GM12878 (cell line): ENCODE measurements around the gene UAP1. TPM values are rescaled to one million over a fixed set of nuclear protein-coding genes. Genes with fewer than 3 reads are reported as not detected.

Experiments used
- ATAC-seq: fragments of 200-7000 bp; cut with Tn5 transposase; 3 replicates; pipeline ENCODE4 v1.9.1; 2020; ENCODE audit warnings: mild to moderate bottlenecking, moderate library complexity
- BruUV-seq: library from RNA; stranded (reverse); fragments of 400-500 nt; replicated peaks from 2 replicates; lab custom pipeline; 2021; lab: Mats Ljungman, UMichigan
- CTCF ChIA-PET: fragments of 300-600 bp; sonication (Branson Sonifier 250); formaldehyde crosslinking; extraction: SDS; loops from one replicate; lab custom pipeline; 2021; ENCODE audit warnings: inconsistent platforms; lab: Yijun Ruan, JAX
- POLR2A ChIA-PET: fragments of 350-600 bp; formaldehyde crosslinking; extraction: SDS; loops from one replicate; lab custom pipeline; 2021; ENCODE audit warnings: inconsistent platforms; lab: Charles Lee
- RAD21 ChIA-PET: fragments of 300-600 bp; sonication (Branson Sonifier 250); formaldehyde crosslinking; loops from one replicate; lab custom pipeline; 2023; ENCODE audit warnings: antibody characterized with exemption; ENCODE audit not compliant: unreplicated experiment; lab: Charles Lee
- SMC1A ChIA-PET: fragments of 300-600 bp; sonication (Branson Sonifier 250); formaldehyde crosslinking; loops from one replicate; lab custom pipeline; 2023; ENCODE audit not compliant: unreplicated experiment, uncharacterized antibody; lab: Charles Lee
- DNase-seq: peaks from one replicate; pipeline ENCODE4 v3.0.0-alpha.2; 2011; ENCODE audit warnings: low read depth, low spot score
- FAIRE-seq: peaks from 3 replicates; lab custom pipeline; 2011; peaks lifted over from hg19 to GRCh38; lab: Jason Lieb, UNC
- H2AFZ ChIP-seq: 2 replicates; pipeline ENCODE4 v1.6.0; 2011; ENCODE audit warnings: low read depth, low read length, control low read depth; ENCODE audit not compliant: control insufficient read depth
- H3K27ac ChIP-seq: 2 replicates; pipeline ENCODE4 v1.5.1; 2011; ENCODE audit warnings: control low read depth; ENCODE audit not compliant: control insufficient read depth, insufficient read depth
- H3K27me3 ChIP-seq, 2 experiments: replicated peaks in 1 of 2; 2 replicates each; pipeline versions ENCODE4 v1.6.0 to v1.6.1; 2011; ENCODE audit warnings: low read length in 1 of 2; ENCODE audit not compliant: control insufficient read depth in 2 of 2, insufficient read depth in 2 of 2
- H3K36me3 ChIP-seq, 2 experiments: 2 replicates each; pipeline ENCODE4 v1.5.1; 2011; ENCODE audit warnings: low read length in 1 of 2; ENCODE audit not compliant: control insufficient read depth in 2 of 2, insufficient read depth in 2 of 2
- H3K4me1 ChIP-seq: 2 replicates; pipeline ENCODE4 v1.6.1; 2011; ENCODE audit warnings: mild to moderate bottlenecking, low read length, moderate library complexity, mixed read lengths; ENCODE audit not compliant: control insufficient read depth, insufficient read depth
- H3K4me2 ChIP-seq: 2 replicates; pipeline ENCODE4 v1.6.0; 2011; ENCODE audit warnings: control low read depth; ENCODE audit not compliant: control insufficient read depth, insufficient read depth
- H3K4me3 ChIP-seq: fragments of 200-600 bp; sonication (generic); 2 replicates; pipeline ENCODE4 v1.5.1; 2016
- H3K79me2 ChIP-seq: 2 replicates; pipeline ENCODE4 v1.6.0; 2011; ENCODE audit warnings: low read length; ENCODE audit not compliant: control insufficient read depth, insufficient read depth
- H3K9ac ChIP-seq: 2 replicates; pipeline ENCODE4 v1.8.0; 2011; ENCODE audit warnings: low read length, control low read depth, mixed read lengths; ENCODE audit not compliant: control insufficient read depth, insufficient read depth
- H3K9me3 ChIP-seq: replicated peaks from 3 replicates; pipeline ENCODE4 v1.5.1; 2011; ENCODE audit warnings: mild to moderate bottlenecking, low read length; ENCODE audit not compliant: control insufficient read depth, insufficient read depth
- H4K20me1 ChIP-seq: 2 replicates; pipeline ENCODE4 v1.6.0; 2011; ENCODE audit not compliant: control insufficient read depth, insufficient read depth
- CUX1 ChIP-seq: IDR thresholded peaks from 2 replicates; pipeline ENCODE4 v1.6.1; 2012; ENCODE audit warnings: improper control_type of control experiment, low read depth, low read length; ENCODE audit not compliant: insufficient replicate concordance
- MEF2B ChIP-seq: fragments of 450-650 bp; IDR thresholded peaks from 2 replicates; pipeline ENCODE4 v1.6.1; 2018; ENCODE audit warnings: mild to moderate bottlenecking, moderate library complexity; ENCODE audit not compliant: partially characterized antibody, poor library complexity, severe bottlenecking
- MLLT1 ChIP-seq: fragments of 450-650 bp; IDR thresholded peaks from 2 replicates; pipeline ENCODE4 v1.6.1; 2016; ENCODE audit warnings: mild to moderate bottlenecking
- MTA2 ChIP-seq: fragments of 450-650 bp; IDR thresholded peaks from 2 replicates; pipeline ENCODE4 v1.6.1; 2016; ENCODE audit warnings: low read depth, mild to moderate bottlenecking, moderate library complexity
- MTA3 ChIP-seq: IDR thresholded peaks from 2 replicates; pipeline ENCODE4 v1.6.1; 2012; ENCODE audit warnings: low read length, inconsistent platforms, borderline replicate concordance
- NBN ChIP-seq: fragments of 450-650 bp; IDR thresholded peaks from 2 replicates; pipeline ENCODE4 v1.6.1; 2016
- NR2C2 ChIP-seq: IDR thresholded peaks from 2 replicates; pipeline ENCODE4 v1.6.1; 2011; ENCODE audit warnings: borderline replicate concordance, low read depth; ENCODE audit not compliant: control insufficient read depth, insufficient read length
- RAD51 ChIP-seq: fragments of 450-650 bp; IDR thresholded peaks from 2 replicates; pipeline ENCODE4 v1.6.1; 2016; ENCODE audit warnings: moderate library complexity, mild to moderate bottlenecking, inconsistent platforms
- TAF1 ChIP-seq: IDR thresholded peaks from 2 replicates; pipeline ENCODE4 v1.6.1; 2011; ENCODE audit warnings: mild to moderate bottlenecking, low read depth, low read length, borderline replicate concordance
- TCF12 ChIP-seq: IDR thresholded peaks from 2 replicates; pipeline ENCODE4 v1.6.1; 2011; ENCODE audit warnings: low read depth, mild to moderate bottlenecking, low read length
- YY1 ChIP-seq: IDR thresholded peaks from 2 replicates; pipeline ENCODE4 v1.6.1; 2011; ENCODE audit warnings: low read depth, mild to moderate bottlenecking, low read length
- ZBTB40 ChIP-seq: fragments of 450-650 bp; IDR thresholded peaks from 2 replicates; pipeline ENCODE4 v1.6.1; 2016; ENCODE audit warnings: mild to moderate bottlenecking, moderate library complexity, borderline replicate concordance
- WGBS: methylation state at CpG from one replicate; pipeline ENCODE4 v1.1.6; 2016; ENCODE audit warnings: low lambda C conversion rate; ENCODE audit not compliant: insufficient replicate concordance, insufficient coverage; ENCODE audit errors: missing lambda C conversion rate; 5-methylcytosine and 5-hydroxymethylcytosine counted together
- in situ Hi-C: fragments of 300-500 bp; cut with MboI; formaldehyde crosslinking; loops from 9 replicates; pipeline ENCODE4 v1.14.3; 2018; ENCODE audit warnings: mixed read lengths
- intact Hi-C: fragments of 100-400 bp; cut with micrococcal nuclease; formaldehyde crosslinking; loops from one replicate; pipeline ENCODE4 v1.14.2; 2022; ENCODE audit not compliant: unreplicated experiment
- polyA plus RNA-seq, 11 experiments: library from polyadenylated mRNA; depleted of rRNA in 4 of 11; unstranded in 6 of 11; stranded (reverse) in 5 of 11; fragments of >200 nt; fragmentation: Nextera tagmentation in 4 of 11; fragmentation: Illumina TruSeq in 1 of 11; extraction: Ambion mirVana in 4 of 11; extraction: Trizol in 1 of 11; gene quantifications; 1 replicate in 1 of 11; 2 replicates in 10 of 11; pipeline versions ENCODE4 v1.2.1 to v1.2.3, GENCODE V29; 2011 to 2016; ENCODE audit warnings: inconsistent platforms in 2 of 11, missing spikeins in 2 of 11, low read depth in 1 of 11
- total RNA-seq, 4 experiments: library from RNA; depleted of rRNA in 3 of 4; stranded (reverse); fragments of >200 nt in 3 of 4; fragmentation: Illumina TruSeq in 1 of 4; extraction: Trizol in 1 of 4; gene quantifications; 2 replicates each; pipeline versions ENCODE4 v1.2.1 to v1.2.3, GENCODE V29; 2013 to 2021

Gene UAP1
- total and polyA plus RNA-seq, 10 of the 15 experiments (the other 5 are each of a cell fraction or from before 2014, with no cell fraction given): 19.2 to 43.0 (median 30.7) TPM

GRCh38 chr1:162632698-162633080, 71.2 kb downstream of the UAP1 start:
- ChIA-PET RAD21 (interaction anchor here (0.8 to 5.3 kb wide), 16 partner anchors 9 to 168 kb away, joined by 3 to 39 read pairs (median 4); no protein-coding TSS in a partner anchor), CTCF (interaction anchor here (0.9 to 9.3 kb wide), 11 partner anchors 9 to 683 kb away, joined by 3 to 79 read pairs (median 5); no protein-coding TSS in a partner anchor), POLR2A (interaction anchor here (0.9 to 3.3 kb wide), 13 partner anchors 9 to 104 kb away, joined by 3 to 16 read pairs (median 4); no protein-coding TSS in a partner anchor), SMC1A (interaction anchor here (0.7 to 9.1 kb wide), 16 partner anchors 9 to 169 kb away, joined by 3 to 80 read pairs (median 6); no protein-coding TSS in a partner anchor)
- in situ Hi-C loops (no loop called here), intact Hi-C loops (loop anchor here (5.0 kb wide), 1 partner anchor 690 kb away; the partner anchor contains the start of gene NUF2)
- no TSS peak for BruUV-seq
- Histone ChIP-seq H2AFZ (peak overlapping the region; percentile 78), H3K27ac (peak overlapping the region; percentile 82), H3K9me3 (no peaks in the 10 kb centered on the region), H3K4me2 (peak overlapping the region; percentile 70), H3K4me3 (peak overlapping the region; percentile 23; the same call in 1 of the 2 replicates), H3K36me3 (no peaks in the 10 kb centered on the region), H3K4me1 (peaks cover 32% of the 10 kb centered on the region), H3K79me2 (peaks cover 2% of the 10 kb centered on the region; the same call in 1 of the 2 replicates), H3K9ac (peak overlapping the region; percentile 58; the same call in 1 of the 2 replicates), H3K27me3 (no peaks in the 10 kb centered on the region), H4K20me1 (no peaks in the 10 kb centered on the region)
- FAIRE-seq (no peak), ATAC-seq (peak; percentile 52), DNase-seq (no peak)
- 58% methylated on average over 4 of the region's 4 CpGs for WGBS
- TF ChIP-seq ZBTB40 (peak; percentile 24; the same call in 1 of the 2 replicates), RAD51 (0 out of 2 replicates have a peak, but pooled peaks have one; percentile 31), TCF12 (0 out of 2 replicates have a peak, but pooled peaks have one; percentile 40), NR2C2 (peak; percentile 77), YY1 (peak; percentile 41; the same call in 1 of the 2 replicates), NBN (no peak), MEF2B (no peak), TAF1 (0 out of 2 replicates have a peak, but pooled peaks have one; percentile 18), CUX1 (peak; percentile 83), MTA3 (0 out of 2 replicates have a peak, but pooled peaks have one; percentile 52), MLLT1 (peak; percentile 100), MTA2 (no peak)
